ENCODE results near the gene APCDD1. TPM values are rescaled to one million over a fixed set of nuclear protein-coding genes. Genes with fewer than 3 reads are reported as not detected.

APCDD1 gene
- total and polyA plus RNA-seq, 8 donors: 27.6 to 168 (median 136) TPM

DNA sequence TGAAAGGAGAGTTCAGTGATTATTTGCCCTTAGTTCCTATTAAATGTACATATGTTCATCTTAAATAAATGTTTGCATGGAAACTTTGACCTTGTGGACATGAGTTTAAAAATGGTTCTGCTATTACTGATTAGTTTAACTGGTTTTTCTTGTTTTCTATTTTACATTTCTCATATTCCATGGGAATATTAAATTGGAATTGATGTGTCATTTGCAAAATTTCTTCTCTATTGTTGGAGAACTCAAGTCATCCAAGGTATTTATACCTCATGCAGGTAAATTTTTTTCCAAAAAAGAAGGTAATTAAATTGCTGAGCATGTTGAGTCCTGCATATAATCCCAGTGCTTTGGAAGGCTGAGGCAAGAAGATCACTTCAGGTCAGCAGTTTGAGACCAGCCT, 45.4 kb upstream of the APCDD1 start:
- DNase-seq (no peak), ATAC-seq (no peak)
- Histone ChIP-seq H3K27ac (no peak overlapping the region), H3K4me3 (no peak overlapping the region), H3K27me3 (no peaks in the 10 kb centered on the region), H3K36me3 (no peaks in the 10 kb centered on the region), H3K4me1 (peaks cover 0 to 3% of the 10 kb centered on the region in 2 donors), H3K9me3 (no peaks in the 10 kb centered on the region)
- intact Hi-C loops (cut with DNase I): no loop called here
- TF ChIP-seq, protein P1, sequence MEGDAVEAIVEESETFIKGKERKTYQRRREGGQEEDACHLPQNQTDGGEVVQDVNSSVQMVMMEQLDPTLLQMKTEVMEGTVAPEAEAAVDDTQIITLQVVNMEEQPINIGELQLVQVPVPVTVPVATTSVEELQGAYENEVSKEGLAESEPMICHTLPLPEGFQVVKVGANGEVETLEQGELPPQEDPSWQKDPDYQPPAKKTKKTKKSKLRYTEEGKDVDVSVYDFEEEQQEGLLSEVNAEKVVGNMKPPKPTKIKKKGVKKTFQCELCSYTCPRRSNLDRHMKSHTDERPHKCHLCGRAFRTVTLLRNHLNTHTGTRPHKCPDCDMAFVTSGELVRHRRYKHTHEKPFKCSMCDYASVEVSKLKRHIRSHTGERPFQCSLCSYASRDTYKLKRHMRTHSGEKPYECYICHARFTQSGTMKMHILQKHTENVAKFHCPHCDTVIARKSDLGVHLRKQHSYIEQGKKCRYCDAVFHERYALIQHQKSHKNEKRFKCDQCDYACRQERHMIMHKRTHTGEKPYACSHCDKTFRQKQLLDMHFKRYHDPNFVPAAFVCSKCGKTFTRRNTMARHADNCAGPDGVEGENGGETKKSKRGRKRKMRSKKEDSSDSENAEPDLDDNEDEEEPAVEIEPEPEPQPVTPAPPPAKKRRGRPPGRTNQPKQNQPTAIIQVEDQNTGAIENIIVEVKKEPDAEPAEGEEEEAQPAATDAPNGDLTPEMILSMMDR (IDR thresholded peaks at IDR 0.05): no peak

DNA sequence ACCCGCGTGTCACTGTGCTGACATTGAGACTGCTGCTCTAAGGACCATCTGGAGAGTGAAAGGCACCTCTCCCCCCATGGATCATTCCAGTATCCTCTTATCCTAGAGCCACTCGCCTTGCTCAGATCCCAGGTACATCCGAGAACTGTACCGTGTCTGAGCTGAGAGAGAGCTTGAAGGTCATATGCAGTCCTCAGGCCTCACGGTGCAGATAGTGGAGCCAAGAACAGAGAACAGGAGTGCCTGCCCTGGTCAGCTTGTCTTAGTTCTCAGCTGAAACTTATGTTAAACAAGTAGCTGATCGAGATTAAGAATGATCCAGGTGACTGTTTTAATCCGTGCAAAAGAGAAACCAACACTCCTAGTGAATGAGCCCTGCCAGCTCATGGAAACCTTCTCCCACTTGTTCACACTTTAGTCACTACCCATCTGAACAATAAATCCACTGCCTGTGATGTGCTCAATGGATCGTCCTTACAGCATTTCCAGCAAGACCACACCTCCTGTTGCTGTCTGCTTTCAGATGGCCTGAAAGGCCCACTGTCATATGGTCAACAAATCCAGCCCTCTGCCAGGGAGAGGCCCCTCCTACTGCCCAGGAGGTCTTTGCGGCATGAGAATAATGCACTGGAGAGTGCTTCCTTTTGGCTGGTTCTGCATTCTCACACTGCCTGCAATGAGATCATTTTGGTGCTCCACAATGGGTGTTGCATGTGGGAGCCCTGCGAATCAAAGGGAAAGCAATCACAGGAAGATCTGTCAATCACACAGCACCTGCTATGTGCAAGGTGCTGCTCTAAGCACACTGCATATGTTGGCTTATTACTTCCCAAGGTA, 43.7 kb upstream of the APCDD1 start:
- no peak for DNase-seq
- H3K4me1 ChIP-seq: no peaks in the 10 kb centered on the region
- H3K9me3 ChIP-seq: no peaks in the 10 kb centered on the region
- no peak overlapping the region for H3K4me3 ChIP-seq
- no peak for ATAC-seq
- H3K27me3 ChIP-seq: no peaks in the 10 kb centered on the region
- TF ChIP-seq, protein P1 (IDR thresholded peaks at IDR 0.05): no peak
- H3K36me3 ChIP-seq: no peaks in the 10 kb centered on the region
- intact Hi-C loops (cut with DNase I): no loop called here
- H3K27ac ChIP-seq: no peak overlapping the region

DNA sequence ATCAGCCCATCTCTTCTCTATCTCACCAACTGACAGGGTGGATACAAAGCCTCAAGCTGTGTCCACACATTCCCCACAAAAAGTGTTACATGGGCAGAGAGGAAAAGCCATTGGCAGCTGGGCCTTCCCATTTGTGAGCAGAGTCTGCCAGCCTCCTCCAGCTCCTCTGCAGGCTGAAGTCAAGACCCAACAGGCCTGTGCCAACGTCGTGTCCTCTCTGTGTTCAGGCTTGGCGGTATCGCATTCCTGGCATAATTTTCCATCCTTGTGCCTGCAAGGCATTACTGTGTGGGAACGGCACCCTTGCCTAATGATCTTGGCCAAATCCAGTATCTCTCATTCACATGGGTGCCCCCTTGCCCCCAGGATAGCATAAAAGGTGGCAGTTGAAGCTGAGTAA, 41.5 kb upstream of the APCDD1 start:
- no peaks in the 10 kb centered on the region for H3K27me3 ChIP-seq
- ATAC-seq (no peak), DNase-seq (no peak)
- no peaks in the 10 kb centered on the region for H3K9me3 ChIP-seq
- no peaks in the 10 kb centered on the region for H3K36me3 ChIP-seq
- no peak overlapping the region for H3K4me3 ChIP-seq
- TF ChIP-seq, protein P1 (IDR thresholded peaks at IDR 0.05): no peak
- intact Hi-C loops (cut with DNase I): no loop called here
- H3K4me1 ChIP-seq: no peaks in the 10 kb centered on the region
- no peak overlapping the region for H3K27ac ChIP-seq

DNA sequence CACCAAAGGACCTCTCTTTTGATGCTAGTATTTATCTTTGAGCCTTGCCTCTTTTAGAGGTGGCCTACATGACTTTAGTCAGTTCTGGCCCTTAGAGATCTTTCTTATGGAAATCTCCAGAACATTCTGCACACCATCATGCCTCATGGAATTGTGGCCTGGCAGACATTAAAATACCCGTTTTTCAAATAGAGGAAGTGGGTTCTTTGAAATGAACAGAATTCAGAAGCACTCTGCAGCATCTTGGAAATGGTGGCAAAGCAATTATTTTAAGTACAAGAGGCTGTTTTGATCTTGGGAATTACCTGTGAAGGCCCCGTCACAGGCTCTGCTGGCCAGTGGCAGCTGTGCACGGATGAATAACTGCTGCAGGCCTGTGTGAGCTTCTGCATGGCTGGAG, 40.7 kb upstream of the APCDD1 start:
- DNase-seq (no peak), ATAC-seq (no peak)
- no peak overlapping the region for H3K4me3 ChIP-seq
- no peaks in the 10 kb centered on the region for H3K36me3 ChIP-seq
- no peaks in the 10 kb centered on the region for H3K27me3 ChIP-seq
- no peaks in the 10 kb centered on the region for H3K9me3 ChIP-seq
- H3K4me1 ChIP-seq: no peaks in the 10 kb centered on the region
- intact Hi-C loops (cut with DNase I): no loop called here
- H3K27ac ChIP-seq: no peak overlapping the region
- TF ChIP-seq, protein P1 (IDR thresholded peaks at IDR 0.05): no peak

DNA sequence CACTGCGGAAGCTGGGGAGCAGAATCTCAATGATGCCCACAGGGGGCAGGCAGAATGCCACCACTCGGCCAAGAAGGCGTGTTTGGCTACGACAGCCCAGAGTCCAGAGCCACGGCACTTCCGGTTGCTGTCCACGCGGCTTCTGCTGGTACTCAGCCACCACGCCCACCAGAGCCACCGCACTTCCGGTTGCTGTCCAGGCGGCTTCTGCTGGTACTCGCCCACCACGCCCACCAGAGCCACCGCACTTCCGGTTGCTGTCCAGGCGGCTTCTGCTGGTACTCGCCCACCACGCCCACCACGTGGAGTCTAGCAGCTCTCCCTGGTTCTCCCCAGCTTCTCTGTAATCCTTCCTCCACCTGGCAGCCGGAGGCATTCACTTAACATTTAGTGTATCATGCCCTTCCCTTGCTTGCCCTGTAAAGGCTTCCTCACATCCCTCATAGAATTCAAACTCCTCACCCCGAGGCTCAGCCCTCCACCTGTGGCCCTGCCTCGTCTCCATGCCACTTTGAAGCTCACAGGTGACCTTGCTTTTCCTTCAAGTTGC, 40.1 kb upstream of the APCDD1 start:
- DNase-seq: no peak
- ATAC-seq: no peak
- intact Hi-C loops (cut with DNase I): no loop called here

More for the DNA sequence above, 40.1 kb upstream of the APCDD1 start:
- Histone ChIP-seq H3K9me3 (no peaks in the 10 kb centered on the region), H3K36me3 (no peaks in the 10 kb centered on the region), H3K27me3 (no peaks in the 10 kb centered on the region), H3K27ac (no peak overlapping the region), H3K4me1 (no peaks in the 10 kb centered on the region), H3K4me3 (no peak overlapping the region)
- TF ChIP-seq, protein P1 (IDR thresholded peaks at IDR 0.05): no peak
